C4-2B (cell line): ENCODE measurements around the gene INPP4B.

Source experiments
- ZFX ChIP-seq: fragments of 450-650 bp; IDR thresholded peaks from 2 replicates; pipeline ENCODE4 v1.6.1; 2017
- TF ChIP-seq, protein P1 (sequence below): fragments of 450-650 bp; conservative IDR thresholded peaks from 2 replicates; pipeline ENCODE4 v1.5.1; 2017; ENCODE audit warnings: mild to moderate bottlenecking

DNA sequence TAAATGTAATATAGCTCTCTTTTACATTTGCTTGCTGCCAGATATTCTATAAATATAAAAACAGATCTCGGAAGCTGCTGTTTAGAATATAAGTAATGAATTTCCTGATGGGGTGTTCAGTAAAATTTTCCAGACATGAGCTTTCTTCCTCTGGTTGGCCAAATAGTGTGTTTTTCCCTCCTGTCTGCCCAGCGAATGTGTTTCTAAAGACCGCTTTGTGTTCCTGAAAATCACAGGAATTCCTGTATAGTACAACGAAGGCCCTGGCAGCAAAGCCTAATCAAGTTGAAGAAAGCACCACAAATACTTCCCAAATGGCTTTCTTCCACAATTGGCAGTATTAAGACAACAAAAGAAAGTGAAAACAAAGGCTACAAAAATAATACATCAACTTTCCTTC, 494.1 kb downstream of the INPP4B start:
- TF ChIP-seq, protein P1, sequence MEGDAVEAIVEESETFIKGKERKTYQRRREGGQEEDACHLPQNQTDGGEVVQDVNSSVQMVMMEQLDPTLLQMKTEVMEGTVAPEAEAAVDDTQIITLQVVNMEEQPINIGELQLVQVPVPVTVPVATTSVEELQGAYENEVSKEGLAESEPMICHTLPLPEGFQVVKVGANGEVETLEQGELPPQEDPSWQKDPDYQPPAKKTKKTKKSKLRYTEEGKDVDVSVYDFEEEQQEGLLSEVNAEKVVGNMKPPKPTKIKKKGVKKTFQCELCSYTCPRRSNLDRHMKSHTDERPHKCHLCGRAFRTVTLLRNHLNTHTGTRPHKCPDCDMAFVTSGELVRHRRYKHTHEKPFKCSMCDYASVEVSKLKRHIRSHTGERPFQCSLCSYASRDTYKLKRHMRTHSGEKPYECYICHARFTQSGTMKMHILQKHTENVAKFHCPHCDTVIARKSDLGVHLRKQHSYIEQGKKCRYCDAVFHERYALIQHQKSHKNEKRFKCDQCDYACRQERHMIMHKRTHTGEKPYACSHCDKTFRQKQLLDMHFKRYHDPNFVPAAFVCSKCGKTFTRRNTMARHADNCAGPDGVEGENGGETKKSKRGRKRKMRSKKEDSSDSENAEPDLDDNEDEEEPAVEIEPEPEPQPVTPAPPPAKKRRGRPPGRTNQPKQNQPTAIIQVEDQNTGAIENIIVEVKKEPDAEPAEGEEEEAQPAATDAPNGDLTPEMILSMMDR, result no peak
- no peak for TF ChIP-seq ZFX
